ENCODE measurements around the gene KANK4. TPM values are rescaled to one million over a fixed set of nuclear protein-coding genes. Genes with fewer than 3 reads are reported as not detected.

KANK4 gene
- total and polyA plus RNA-seq, 2 of the 8 experiments (the other 6 are each of a cell fraction or from before 2014, with no cell fraction given): 0.22 to 0.26 TPM

- WGBS, 2 experiments (ENCODE audit: extremely low coverage in 1 of 2, insufficient coverage in 1 of 2, insufficient read length in 1 of 2, insufficient replicate concordance in 2 of 2, low coverage in 1 of 2, low lambda C conversion rate in 2 of 2, missing lambda C conversion rate in 1 of 2): 92% methylated on average over 3 of the region's 3 CpGs; no CpG with 5 or more reads in 1 of the 2 experiments
- no peak overlapping the region for H3K18ac ChIP-seq (ENCODE audit: extremely low read depth, low read length)
- H2BK120ac ChIP-seq (replicated peaks; ENCODE audit: low read depth, low read length): no peak overlapping the region
- TF ChIP-seq JUN (IDR thresholded peaks at IDR 0.05; ENCODE audit: low read depth, low read length): no peak
- TF ChIP-seq ATF2 (IDR thresholded peaks at IDR 0.05; ENCODE audit: low read length): no peak
- TF ChIP-seq ZNF274 (IDR thresholded peaks at IDR 0.05; ENCODE audit: borderline replicate concordance, extremely low read depth, low read length): no peak
- no peak for TF ChIP-seq SRF (IDR thresholded peaks at IDR 0.05; ENCODE audit: low read depth, low read length)
- TF ChIP-seq SIRT6 (IDR thresholded peaks at IDR 0.05; ENCODE audit: low read length): no peak
- TF ChIP-seq RXRA (IDR thresholded peaks at IDR 0.05; ENCODE audit: insufficient read depth, low read depth, low read length): no peak
- no peak for TF ChIP-seq ATF3 (IDR thresholded peaks at IDR 0.05; ENCODE audit: insufficient read depth, low read depth, low read length)
- no peak for TF ChIP-seq MAX (IDR thresholded peaks at IDR 0.05)
- TF ChIP-seq TCF12 (IDR thresholded peaks at IDR 0.05; ENCODE audit: low read depth, low read length): no peak
- no peak for TF ChIP-seq PHF8 (conservative IDR thresholded peaks at IDR 0.05; ENCODE audit: low read depth, low read length)
- TF ChIP-seq CHD2 (IDR thresholded peaks at IDR 0.05; ENCODE audit: low read length): no peak
- no peak for TF ChIP-seq SIN3A (conservative IDR thresholded peaks at IDR 0.05 in 1 of 2, IDR thresholded peaks at IDR 0.05 in 1 of 2; ENCODE audit: low read depth in 1 of 2, low read length in 2 of 2)
Measured at GRCh38 chr1:62362926-62363325, 43.7 kb upstream of the KANK4 start.

More at GRCh38 chr1:62362926-62363325, 43.7 kb upstream of the KANK4 start:
- Histone ChIP-seq H3K4me2 (ENCODE audit: insufficient read depth in 1 of 2, low read depth in 2 of 2, low read length in 2 of 2) (no peak overlapping the region), H3K4ac (replicated peaks; ENCODE audit: insufficient read length, low read depth, low read length) (no peak overlapping the region), H2AK5ac (ENCODE audit: low read depth, low read length) (no peak overlapping the region), H2BK15ac (ENCODE audit: low read length) (no peak overlapping the region), H3K23me2 (ENCODE audit: low read depth, low read length) (no peaks in the 10 kb centered on the region), H3K4me1 (replicated peaks in 1 of 4; ENCODE audit: control insufficient read depth in 3 of 4, insufficient read depth in 4 of 4, low read length in 3 of 4) (no peaks in the 10 kb centered on the region), H2BK20ac (ENCODE audit: low read length) (no peak overlapping the region), H3K27me3 (replicated peaks in 1 of 4; ENCODE audit: control insufficient read depth in 3 of 4, extremely low read depth in 1 of 4, insufficient read depth in 3 of 4, low read length in 3 of 4) (no peaks in the 10 kb centered on the region), H3K36me3 (ENCODE audit: control insufficient read depth in 2 of 4, insufficient read depth in 4 of 4, low read length in 3 of 4) (no peaks in the 10 kb centered on the region), H4K5ac (ENCODE audit: insufficient read length, low read depth, low read length) (no peak overlapping the region), H4K91ac (replicated peaks; ENCODE audit: insufficient read length, low read length) (no peak overlapping the region), H3K14ac (ENCODE audit: insufficient read length) (no peak overlapping the region), H3K79me2 (ENCODE audit: control insufficient read depth in 1 of 2, insufficient read depth in 2 of 2, low read length in 2 of 2) (no peaks in the 10 kb centered on the region), H3K9ac (replicated peaks in 1 of 4; ENCODE audit: extremely low read depth in 1 of 4, low read depth in 3 of 4, low read length in 3 of 4) (no peak overlapping the region), H3K79me1 (ENCODE audit: low read depth, low read length) (no peaks in the 10 kb centered on the region), H4K20me1 (replicated peaks in 1 of 2; ENCODE audit: control insufficient read depth in 1 of 2, insufficient read depth in 2 of 2, low read length in 2 of 2) (no peaks in the 10 kb centered on the region), H3K23ac (ENCODE audit: insufficient read length) (no peak overlapping the region), H2BK5ac (ENCODE audit: low read depth, low read length) (no peak overlapping the region), H2AFZ (ENCODE audit: low read length) (no peak overlapping the region), H4K8ac (ENCODE audit: extremely low read depth, insufficient read depth, low read length) (no peak overlapping the region), H3K4me3 (ENCODE audit: extremely low read depth in 1 of 4, insufficient read depth in 2 of 4, low read depth in 3 of 4, low read length in 4 of 4) (no peak overlapping the region), H2BK12ac (ENCODE audit: low read depth, low read length) (no peak overlapping the region), H3K9me3 (ENCODE audit: insufficient read depth in 2 of 2, low read depth in 1 of 2, low read length in 1 of 2) (peaks cover 4 to 5% of the 10 kb centered on the region in 2 experiments; a peak in 2 of 4 replicates), H3K56ac (replicated peaks; ENCODE audit: insufficient read length, low read depth, low read length) (no peak overlapping the region), H3K27ac (ENCODE audit: low read depth, low read length) (no peak overlapping the region)
- DNase-seq (ENCODE audit: low read depth in 1 of 2, low spot score in 2 of 2): no peak
- POLR2A ChIA-PET (ENCODE audit: partially characterized antibody): interaction anchor here (1.0 kb wide), 1 partner anchor 156 kb away, joined by 3 read pairs; no protein-coding TSS in a partner anchor
- no peak for FAIRE-seq
- CTCF ChIA-PET (ENCODE audit: partially characterized antibody): interaction anchor here (0.6 to 1.7 kb wide), 2 partner anchors 28 to 242 kb away, joined by 3 to 9 read pairs; no protein-coding TSS in a partner anchor

Measured in H1 (cell line).